Measurements from ENCODE around the gene SNX17. TPM values are rescaled to one million over a fixed set of nuclear protein-coding genes. Genes with fewer than 3 reads are reported as not detected.
"Not testable (repeated sequence)": the region's sequence is repeated elsewhere in the genome, so short reads cannot be mapped to it uniquely, and the experiment has no call there.

The SNX17 gene
- total RNA-seq, 4 donors from 2014 or later = 84.7 to 151 (median 124) TPM

DNA sequence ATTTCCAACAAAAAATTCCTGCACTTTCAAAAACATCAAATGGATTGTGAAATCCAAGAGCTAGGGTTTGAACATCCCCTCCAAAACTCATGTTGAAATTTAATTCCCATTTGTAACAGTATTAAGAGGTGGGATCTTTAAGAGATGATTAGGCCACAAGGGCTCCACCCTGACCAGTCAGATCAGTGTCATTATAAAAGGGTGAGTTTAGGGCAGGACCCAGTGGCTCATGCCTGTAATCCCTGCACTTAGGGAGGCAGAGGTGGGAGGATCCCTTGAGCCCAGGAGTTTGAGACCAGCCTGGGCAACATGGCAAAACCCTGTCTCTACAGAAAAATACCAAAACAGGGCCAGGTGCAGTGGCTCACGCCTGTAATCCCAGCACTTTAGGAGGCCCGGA is 22.8 kb upstream of the SNX17 start:
- TF ChIP-seq, protein P1, sequence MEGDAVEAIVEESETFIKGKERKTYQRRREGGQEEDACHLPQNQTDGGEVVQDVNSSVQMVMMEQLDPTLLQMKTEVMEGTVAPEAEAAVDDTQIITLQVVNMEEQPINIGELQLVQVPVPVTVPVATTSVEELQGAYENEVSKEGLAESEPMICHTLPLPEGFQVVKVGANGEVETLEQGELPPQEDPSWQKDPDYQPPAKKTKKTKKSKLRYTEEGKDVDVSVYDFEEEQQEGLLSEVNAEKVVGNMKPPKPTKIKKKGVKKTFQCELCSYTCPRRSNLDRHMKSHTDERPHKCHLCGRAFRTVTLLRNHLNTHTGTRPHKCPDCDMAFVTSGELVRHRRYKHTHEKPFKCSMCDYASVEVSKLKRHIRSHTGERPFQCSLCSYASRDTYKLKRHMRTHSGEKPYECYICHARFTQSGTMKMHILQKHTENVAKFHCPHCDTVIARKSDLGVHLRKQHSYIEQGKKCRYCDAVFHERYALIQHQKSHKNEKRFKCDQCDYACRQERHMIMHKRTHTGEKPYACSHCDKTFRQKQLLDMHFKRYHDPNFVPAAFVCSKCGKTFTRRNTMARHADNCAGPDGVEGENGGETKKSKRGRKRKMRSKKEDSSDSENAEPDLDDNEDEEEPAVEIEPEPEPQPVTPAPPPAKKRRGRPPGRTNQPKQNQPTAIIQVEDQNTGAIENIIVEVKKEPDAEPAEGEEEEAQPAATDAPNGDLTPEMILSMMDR (IDR thresholded peaks at IDR 0.05) = no peak
- TF ChIP-seq POLR2AphosphoS5 (IDR thresholded peaks at IDR 0.05) (no peak), EP300 (IDR thresholded peaks at IDR 0.05) (no peak), POLR2A (IDR thresholded peaks at IDR 0.05; ENCODE audit: low read depth) (no peak)
- Histone ChIP-seq H3K9me3 (no peaks in the 10 kb centered on the region), H3K4me1 (peaks cover 0 to 22% (median 11%) of the 10 kb centered on the region in 4 donors), H3K4me3 (no peak overlapping the region), H3K36me3 (peaks cover 4 to 30% (median 10%) of the 10 kb centered on the region in 4 donors), H3K27me3 (no peaks in the 10 kb centered on the region), H3K27ac (replicated peaks in 1 of 4) (no peak overlapping the region)
- 100% methylated on average over 1 of the region's 2 CpGs for WGBS
- intact Hi-C loops (cut with DNase I) = no loop called here
- DNase-seq (ENCODE audit: extremely low spot score) = no peak

DNA sequence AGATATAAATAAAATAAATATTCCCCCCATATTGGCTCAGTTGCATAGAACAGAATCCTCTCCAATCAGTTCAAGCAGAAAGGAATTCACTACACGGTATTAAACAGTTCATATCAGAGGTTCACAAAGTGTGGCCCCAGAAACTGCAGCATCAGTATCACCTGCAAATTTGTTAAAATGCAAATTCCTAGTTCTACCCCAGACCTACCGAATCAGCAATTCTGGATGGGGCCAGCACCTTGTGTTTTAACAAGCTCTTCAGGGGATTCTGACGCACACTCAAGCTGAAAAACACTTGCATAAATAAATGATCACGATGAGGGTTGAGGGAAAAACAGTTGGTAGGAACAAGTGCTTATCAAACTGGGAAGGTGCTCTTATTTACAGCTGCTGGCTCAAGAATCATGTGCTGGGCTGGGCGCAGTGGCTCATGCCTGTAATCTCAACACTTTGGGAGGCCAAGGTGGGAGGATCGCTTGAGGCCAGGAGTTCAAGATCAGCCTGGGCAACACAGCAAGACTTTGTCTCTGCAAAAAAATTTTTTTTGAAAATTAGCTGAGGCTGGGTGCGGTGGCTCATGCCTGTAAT is 20.2 kb upstream of the SNX17 start:
- TF ChIP-seq, protein P1 (IDR thresholded peaks at IDR 0.05) = no peak
- TF ChIP-seq POLR2AphosphoS5 (IDR thresholded peaks at IDR 0.05) (no peak), EP300 (IDR thresholded peaks at IDR 0.05) (no peak), POLR2A (IDR thresholded peaks at IDR 0.05; ENCODE audit: low read depth) (no peak)
- WGBS = 94% methylated on average over 7 of the region's 7 CpGs

DNA sequence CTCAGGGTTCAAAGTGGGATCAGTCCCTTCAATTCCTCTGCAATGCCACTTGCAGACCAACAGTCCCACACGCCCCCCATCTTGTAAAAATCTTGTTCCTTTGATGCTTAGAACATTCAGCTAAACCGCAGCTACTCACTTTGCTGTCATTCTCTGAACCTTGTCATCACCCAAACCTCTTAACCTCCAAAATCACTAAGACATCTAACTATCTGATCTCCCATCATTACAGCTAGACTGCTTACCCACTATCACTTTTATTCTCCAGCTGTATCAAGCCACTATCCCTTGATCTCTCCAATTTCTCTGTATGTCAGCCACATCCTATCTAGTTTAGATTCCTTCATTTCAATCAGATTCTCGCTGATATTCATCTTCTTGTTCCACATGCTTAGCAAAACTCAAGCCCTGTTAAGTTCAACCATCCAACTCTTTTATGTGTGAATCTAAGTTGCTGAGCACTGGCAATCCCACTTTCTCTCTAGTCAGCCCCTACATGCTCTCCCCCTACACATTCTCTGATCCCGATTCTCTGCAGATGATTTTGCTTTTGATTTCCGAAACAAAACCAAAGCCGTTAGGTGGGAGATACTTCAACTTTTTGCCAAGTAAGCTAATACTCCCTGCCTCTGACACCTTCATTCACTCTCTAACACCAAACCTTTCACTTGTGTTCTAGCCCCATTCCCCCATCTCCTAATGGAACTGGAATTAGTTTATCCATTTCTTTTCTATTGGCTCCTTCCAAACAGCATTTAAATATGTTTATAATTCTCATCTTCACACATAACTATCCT is 18.4 kb upstream of the SNX17 start:
- peaks cover 0 to 22% (median 2%) of the 10 kb centered on the region in 4 donors for H3K36me3 ChIP-seq
- intact Hi-C loops (cut with DNase I) = no loop called here
- no peak for DNase-seq (ENCODE audit: extremely low spot score)
- no peaks in the 10 kb centered on the region for H3K27me3 ChIP-seq
- no peak overlapping the region for H3K27ac ChIP-seq (replicated peaks in 1 of 4)
- H3K9me3 ChIP-seq = no peaks in the 10 kb centered on the region
- TF ChIP-seq POLR2AphosphoS5 (IDR thresholded peaks at IDR 0.05) (no peak), EP300 (IDR thresholded peaks at IDR 0.05) (no peak), POLR2A (IDR thresholded peaks at IDR 0.05; ENCODE audit: low read depth) (no peak)
- TF ChIP-seq, protein P1 (IDR thresholded peaks at IDR 0.05) = no peak
- H3K4me1 ChIP-seq = peaks cover 16 to 45% (median 31%) of the 10 kb centered on the region in 4 donors
- 78% methylated on average over 6 of the region's 6 CpGs for WGBS
- no peak overlapping the region for H3K4me3 ChIP-seq

More for the DNA sequence above, 20.2 kb upstream of the SNX17 start:
- no peak for DNase-seq (ENCODE audit: extremely low spot score)
- no peak overlapping the region for H3K27ac ChIP-seq (replicated peaks in 1 of 4)
- H3K9me3 ChIP-seq = no peaks in the 10 kb centered on the region
- no peaks in the 10 kb centered on the region for H3K27me3 ChIP-seq
- peaks cover 12 to 36% (median 22%) of the 10 kb centered on the region in 4 donors for H3K4me1 ChIP-seq
- H3K36me3 ChIP-seq = peaks cover 0 to 22% (median 2%) of the 10 kb centered on the region in 4 donors
- no peak overlapping the region for H3K4me3 ChIP-seq
- intact Hi-C loops (cut with DNase I) = no loop called here

DNA sequence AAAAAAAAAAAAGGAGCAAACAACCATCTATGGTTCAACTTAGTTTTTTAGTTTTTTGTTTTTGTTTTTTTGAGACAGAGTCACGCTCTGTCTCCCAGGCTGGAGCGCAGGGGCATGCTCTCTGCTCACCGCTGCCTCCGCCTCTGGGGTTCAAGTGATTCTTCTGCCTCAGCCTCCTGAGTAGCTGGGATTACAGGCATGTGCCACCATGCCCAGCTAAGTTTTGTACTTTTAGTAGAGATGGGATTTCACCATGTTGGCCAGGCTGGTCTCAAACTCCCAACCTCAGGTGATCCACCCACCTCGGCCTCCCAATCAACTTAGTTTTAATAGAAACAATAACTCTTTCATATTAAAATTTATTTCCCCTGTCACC is 17.0 kb upstream of the SNX17 start:
- H3K27me3 ChIP-seq; H3K9me3 ChIP-seq; intact Hi-C loops (cut with DNase I); H3K4me3 ChIP-seq; DNase-seq (ENCODE audit: extremely low spot score); H3K27ac ChIP-seq (replicated peaks in 1 of 4): not testable (repeated sequence)
- Histone ChIP-seq H3K4me1 (peaks cover 26 to 50% (median 38%) of the 10 kb centered on the region in 4 donors), H3K36me3 (peaks cover 0 to 14% (median 2%) of the 10 kb centered on the region in 4 donors)
- 94% methylated on average over 5 of the region's 5 CpGs for WGBS

DNA sequence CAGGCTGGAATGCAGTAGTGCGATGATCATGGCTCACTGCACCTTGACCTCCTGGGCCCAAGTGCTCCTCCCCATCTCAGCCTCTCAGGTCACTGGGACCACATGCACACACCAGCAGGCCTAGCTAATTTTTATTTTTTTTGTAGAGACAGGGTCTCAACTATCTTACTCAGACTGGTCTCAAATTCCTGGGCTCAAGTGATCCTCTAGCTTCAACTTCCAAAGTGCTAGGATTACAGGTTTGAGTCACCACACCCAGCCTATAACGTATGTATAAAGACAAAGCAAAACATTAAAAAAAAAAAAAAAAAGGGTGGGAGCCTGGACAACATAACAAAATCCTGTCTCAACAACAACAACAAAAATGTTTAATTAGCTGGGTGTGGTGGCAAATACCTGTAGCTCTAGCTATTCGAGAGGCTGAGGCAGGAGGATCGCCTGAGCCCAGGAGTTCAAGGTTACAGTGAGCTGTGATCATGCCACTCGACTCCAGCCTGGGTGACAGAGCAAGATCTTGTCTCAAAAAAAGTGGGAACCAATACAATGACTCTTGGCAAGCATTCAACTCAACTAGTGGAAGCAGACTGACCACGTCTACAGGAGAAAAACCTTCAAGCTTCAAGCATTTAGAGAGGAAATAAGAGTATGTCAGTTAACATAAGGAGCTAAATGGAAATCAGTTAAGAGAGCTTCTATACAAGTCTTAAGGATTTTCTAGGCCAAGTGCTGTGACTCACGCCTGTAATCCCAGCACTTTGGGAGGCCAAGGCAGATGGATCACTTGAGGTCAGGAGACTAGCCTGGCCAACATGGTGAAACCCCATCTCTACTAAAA is 16.4 kb upstream of the SNX17 start:
- TF ChIP-seq, protein P1 (IDR thresholded peaks at IDR 0.05) = no peak
- TF ChIP-seq EP300 (IDR thresholded peaks at IDR 0.05) (no peak), POLR2A (IDR thresholded peaks at IDR 0.05; ENCODE audit: low read depth) (no peak), POLR2AphosphoS5 (IDR thresholded peaks at IDR 0.05) (no peak)
- peaks cover 27 to 52% (median 40%) of the 10 kb centered on the region in 4 donors for H3K4me1 ChIP-seq
- no peaks in the 10 kb centered on the region for H3K27me3 ChIP-seq
- H3K27ac ChIP-seq (replicated peaks in 1 of 4) = no peak overlapping the region
- DNase-seq (ENCODE audit: extremely low spot score) = no peak
- intact Hi-C loops (cut with DNase I) = no loop called here
- no peak overlapping the region for H3K4me3 ChIP-seq
- H3K9me3 ChIP-seq = no peaks in the 10 kb centered on the region
- peaks cover 0 to 12% (median 2%) of the 10 kb centered on the region in 4 donors for H3K36me3 ChIP-seq
- WGBS = 76% methylated on average over 7 of the region's 7 CpGs

Measured in esophagus muscularis mucosa (tissue), 4 donors.